Renal pelvis (tissue), 4 donors: ENCODE measurements around the gene TLX1. TPM values are rescaled to one million over a fixed set of nuclear protein-coding genes. Genes with fewer than 3 reads are reported as not detected.

Experiments used
- DNase-seq: peaks from one replicate; pipeline ENCODE4 v3.0.0-alpha.2; 2013
- polyA plus RNA-seq, 3 donors: library from polyadenylated mRNA; unstranded; fragments of 120-200 nt; gene quantifications; one replicate each; pipeline ENCODE4 v1.2.1, GENCODE V29; 2013; ENCODE audit not compliant: insufficient read length in 3 of 3

TLX1 gene
- polyA plus RNA-seq, 3 donors: 0.05 to 0.11 TPM; not detected in 1

- no peak for DNase-seq
Measured at GRCh38 chr10:101111547-101111946, 19.6 kb upstream of the TLX1 start.

GRCh38 chr10:101112799-101113594, 18.1 kb upstream of the TLX1 start:
- DNase-seq: no peak

- DNase-seq: no peak
Measured at GRCh38 chr10:101113890-101114403, 17.2 kb upstream of the TLX1 start.

- DNase-seq: no peak
Measured at GRCh38 chr10:101114646-101115045, 16.5 kb upstream of the TLX1 start.

GRCh38 chr10:101116754-101117153, 14.3 kb upstream of the TLX1 start:
- no peak for DNase-seq

- DNase-seq: no peak
Measured at GRCh38 chr10:101118031-101118430, 13.1 kb upstream of the TLX1 start.

- no peak for DNase-seq
Measured at GRCh38 chr10:101120520-101120883, 10.6 kb upstream of the TLX1 start.

GRCh38 chr10:101120884-101121653, 10.0 kb upstream of the TLX1 start:
- DNase-seq: no peak

GRCh38 chr10:101121654-101122031, 9.5 kb upstream of the TLX1 start:
- no peak for DNase-seq

GRCh38 chr10:101122270-101123084, 8.6 kb upstream of the TLX1 start:
- DNase-seq: no peak

GRCh38 chr10:101123085-101123814, 7.8 kb upstream of the TLX1 start:
- DNase-seq: no peak

GRCh38 chr10:101123815-101124617, 7.1 kb upstream of the TLX1 start:
- DNase-seq: no peak

- no peak for DNase-seq
Measured at GRCh38 chr10:101124933-101125332, 6.2 kb upstream of the TLX1 start.

- no peak for DNase-seq
Measured at GRCh38 chr10:101126684-101127628, 4.1 kb upstream of the TLX1 start.

- DNase-seq: no peak
Measured at GRCh38 chr10:101130141-101130540, 959 bp upstream of the TLX1 start.

GRCh38 chr10:101131962-101132635, 999 bp downstream of the TLX1 start:
- DNase-seq: no peak

GRCh38 chr10:101132636-101133473, 1.8 kb downstream of the TLX1 start:
- no peak for DNase-seq
